ENCODE results near the gene MBD4. TPM values are rescaled to one million over a fixed set of nuclear protein-coding genes. Genes with fewer than 3 reads are reported as not detected.
A peak's percentile ranks its signal among the peaks of the same experiment; 100 is the strongest.

The MBD4 gene
- total and polyA plus RNA-seq, 4 donors, result 16.7 to 49.8 (median 36.2) TPM

- Histone ChIP-seq H3K9me3 (ENCODE audit: control insufficient read depth in 4 of 4, insufficient read depth in 3 of 4, low read length in 3 of 4) (no peaks in the 10 kb centered on the region), H3K4me1 (ENCODE audit: control insufficient read depth in 5 of 5, insufficient read depth in 5 of 5, low read length in 5 of 5) (no peaks in the 10 kb centered on the region), H3K27ac (ENCODE audit: low read depth in 1 of 2, low read length in 1 of 2) (no peak overlapping the region), H3K4me3 (no peak overlapping the region), H3K9ac (ENCODE audit: insufficient read depth in 1 of 2, low read length in 2 of 2) (no peak overlapping the region), H3K27me3 (ENCODE audit: control insufficient read depth in 3 of 3, insufficient read depth in 3 of 3, low read length in 2 of 3) (no peaks in the 10 kb centered on the region), H3K36me3 (ENCODE audit: control insufficient read depth in 4 of 4, insufficient read depth in 4 of 4, low read length in 4 of 4) (peaks cover 6 to 42% (median 16%) of the 10 kb centered on the region in 4 donors)
- DNase-seq (no peak), ATAC-seq (ENCODE audit: insufficient read depth, low FRiP score) (no peak)
- TF ChIP-seq CTCF (IDR thresholded peaks at IDR 0.05; ENCODE audit: control extremely low read depth, extremely low read depth), result no peak
- 90 to 95% methylated on average over 3 of the region's 3 CpGs for WGBS, 2 donors
These were observed 20.4 kb upstream of the MBD4 start for GRCh38 chr3:129460155-129460554.

- TF ChIP-seq CTCF (IDR thresholded peaks at IDR 0.05; ENCODE audit: control extremely low read depth, extremely low read depth), result no peak
- Histone ChIP-seq H3K4me3 (no peak overlapping the region), H3K9ac (ENCODE audit: insufficient read depth in 1 of 2, low read length in 2 of 2) (no peak overlapping the region), H3K36me3 (ENCODE audit: control insufficient read depth in 4 of 4, insufficient read depth in 4 of 4, low read length in 4 of 4) (peaks cover 10 to 30% (median 12%) of the 10 kb centered on the region in 4 donors), H3K4me1 (ENCODE audit: control insufficient read depth in 5 of 5, insufficient read depth in 5 of 5, low read length in 5 of 5) (peaks cover 0 to 16% (median 3%) of the 10 kb centered on the region in 5 donors), H3K27ac (ENCODE audit: low read depth in 1 of 2, low read length in 1 of 2) (no peak overlapping the region), H3K27me3 (ENCODE audit: control insufficient read depth in 3 of 3, insufficient read depth in 3 of 3, low read length in 2 of 3) (no peaks in the 10 kb centered on the region), H3K9me3 (ENCODE audit: control insufficient read depth in 4 of 4, insufficient read depth in 3 of 4, low read length in 3 of 4) (no peaks in the 10 kb centered on the region)
- no peak for DNase-seq
- 85 to 90% methylated on average over 1 of the region's 1 CpG for WGBS, 2 donors
- ATAC-seq (ENCODE audit: insufficient read depth, low FRiP score), result no peak
These were observed 14.0 kb upstream of the MBD4 start for GRCh38 chr3:129453732-129454131.

GRCh38 chr3:129449279-129450115 lies 9.7 kb upstream of the MBD4 start:
- Histone ChIP-seq H3K27ac (ENCODE audit: low read depth in 1 of 2, low read length in 1 of 2) (peak overlapping the region in 1 of 2 donors; percentile 7), H3K27me3 (ENCODE audit: control insufficient read depth in 3 of 3, insufficient read depth in 3 of 3, low read length in 2 of 3) (no peaks in the 10 kb centered on the region), H3K36me3 (ENCODE audit: control insufficient read depth in 4 of 4, insufficient read depth in 4 of 4, low read length in 4 of 4) (peaks cover 6 to 17% (median 9%) of the 10 kb centered on the region in 4 donors), H3K9me3 (ENCODE audit: control insufficient read depth in 4 of 4, insufficient read depth in 3 of 4, low read length in 3 of 4) (no peaks in the 10 kb centered on the region), H3K4me1 (ENCODE audit: control insufficient read depth in 5 of 5, insufficient read depth in 5 of 5, low read length in 5 of 5) (peaks cover 0 to 16% (median 5%) of the 10 kb centered on the region in 5 donors), H3K4me3 (no peak overlapping the region), H3K9ac (ENCODE audit: insufficient read depth in 1 of 2, low read length in 2 of 2) (no peak overlapping the region)
- DNase-seq (peak in 2 of 3 donors; percentile 63 to 68), ATAC-seq (ENCODE audit: insufficient read depth, low FRiP score) (no peak)
- TF ChIP-seq CTCF (IDR thresholded peaks at IDR 0.05; ENCODE audit: control extremely low read depth, extremely low read depth), result no peak
- 63 to 65% methylated on average over 5 of the region's 5 CpGs for WGBS, 2 donors
